ENCODE measurements around the gene FAM156A.
"Not testable (repeated sequence)": the region's sequence is repeated elsewhere in the genome, so short reads cannot be mapped to it uniquely, and the experiment has no call there.

The FAM156A gene

GRCh38 chrX:52906072-52906471, 52.2 kb downstream of the FAM156A start:
- H3K27ac ChIP-seq (ENCODE audit: low read depth in 2 of 2, low read length in 2 of 2); H3K4me1 ChIP-seq (ENCODE audit: control insufficient read depth in 2 of 2, insufficient read depth in 2 of 2, low read length in 2 of 2); H3K27me3 ChIP-seq (ENCODE audit: control insufficient read depth in 2 of 2, insufficient read depth in 2 of 2, low read length in 2 of 2); H3K9ac ChIP-seq (ENCODE audit: low read depth in 1 of 2, low read length in 2 of 2); H3K4me3 ChIP-seq (ENCODE audit: low read length in 2 of 2); H3K9me3 ChIP-seq (ENCODE audit: control insufficient read depth in 2 of 2, low read length in 2 of 2); H3K36me3 ChIP-seq (ENCODE audit: control insufficient read depth in 2 of 2, insufficient read depth in 2 of 2, low read length in 2 of 2): not testable (repeated sequence)

GRCh38 chrX:52905531-52905930, 52.8 kb downstream of the FAM156A start:
- not testable (repeated sequence) for H3K9ac ChIP-seq (ENCODE audit: low read depth in 1 of 2, low read length in 2 of 2); H3K4me1 ChIP-seq (ENCODE audit: control insufficient read depth in 2 of 2, insufficient read depth in 2 of 2, low read length in 2 of 2); H3K27me3 ChIP-seq (ENCODE audit: control insufficient read depth in 2 of 2, insufficient read depth in 2 of 2, low read length in 2 of 2); H3K27ac ChIP-seq (ENCODE audit: low read depth in 2 of 2, low read length in 2 of 2); H3K36me3 ChIP-seq (ENCODE audit: control insufficient read depth in 2 of 2, insufficient read depth in 2 of 2, low read length in 2 of 2); H3K4me3 ChIP-seq (ENCODE audit: low read length in 2 of 2); H3K9me3 ChIP-seq (ENCODE audit: control insufficient read depth in 2 of 2, low read length in 2 of 2)

Data from mucosa of rectum (tissue), 2 donors.